ENCODE data around the gene ZNF835.

DNA sequence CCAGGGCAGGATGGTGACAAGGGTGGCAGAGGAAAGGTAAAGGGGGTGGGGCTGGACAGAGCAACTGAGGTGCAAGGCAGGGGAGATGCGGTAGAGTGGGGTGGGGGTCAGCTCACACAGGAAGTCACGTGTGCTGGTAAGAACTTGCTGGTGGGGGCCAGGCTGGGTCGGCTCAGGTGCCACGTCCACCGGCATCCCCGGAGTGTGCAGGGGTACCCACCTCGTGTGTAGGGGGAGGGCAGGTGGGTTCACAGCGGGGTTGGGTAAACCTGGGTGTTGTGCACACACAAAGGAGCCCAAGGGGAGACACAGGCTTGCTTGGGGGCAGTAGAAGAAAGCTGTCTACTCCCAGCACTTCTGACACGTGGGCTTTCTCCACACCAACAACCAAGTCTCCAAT lies 2.9 kb downstream of the ZNF835 start:
- TF ChIP-seq, protein P1, sequence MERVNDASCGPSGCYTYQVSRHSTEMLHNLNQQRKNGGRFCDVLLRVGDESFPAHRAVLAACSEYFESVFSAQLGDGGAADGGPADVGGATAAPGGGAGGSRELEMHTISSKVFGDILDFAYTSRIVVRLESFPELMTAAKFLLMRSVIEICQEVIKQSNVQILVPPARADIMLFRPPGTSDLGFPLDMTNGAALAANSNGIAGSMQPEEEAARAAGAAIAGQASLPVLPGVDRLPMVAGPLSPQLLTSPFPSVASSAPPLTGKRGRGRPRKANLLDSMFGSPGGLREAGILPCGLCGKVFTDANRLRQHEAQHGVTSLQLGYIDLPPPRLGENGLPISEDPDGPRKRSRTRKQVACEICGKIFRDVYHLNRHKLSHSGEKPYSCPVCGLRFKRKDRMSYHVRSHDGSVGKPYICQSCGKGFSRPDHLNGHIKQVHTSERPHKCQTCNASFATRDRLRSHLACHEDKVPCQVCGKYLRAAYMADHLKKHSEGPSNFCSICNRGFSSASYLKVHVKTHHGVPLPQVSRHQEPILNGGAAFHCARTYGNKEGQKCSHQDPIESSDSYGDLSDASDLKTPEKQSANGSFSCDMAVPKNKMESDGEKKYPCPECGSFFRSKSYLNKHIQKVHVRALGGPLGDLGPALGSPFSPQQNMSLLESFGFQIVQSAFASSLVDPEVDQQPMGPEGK (CRISPR knock-in tag; IDR thresholded peaks at IDR 0.05; ENCODE audit: borderline replicate concordance), result no peak
- TF ChIP-seq TOX (CRISPR knock-in tag; IDR thresholded peaks at IDR 0.05; ENCODE audit: borderline replicate concordance), result no peak
- TF ChIP-seq, protein P2, sequence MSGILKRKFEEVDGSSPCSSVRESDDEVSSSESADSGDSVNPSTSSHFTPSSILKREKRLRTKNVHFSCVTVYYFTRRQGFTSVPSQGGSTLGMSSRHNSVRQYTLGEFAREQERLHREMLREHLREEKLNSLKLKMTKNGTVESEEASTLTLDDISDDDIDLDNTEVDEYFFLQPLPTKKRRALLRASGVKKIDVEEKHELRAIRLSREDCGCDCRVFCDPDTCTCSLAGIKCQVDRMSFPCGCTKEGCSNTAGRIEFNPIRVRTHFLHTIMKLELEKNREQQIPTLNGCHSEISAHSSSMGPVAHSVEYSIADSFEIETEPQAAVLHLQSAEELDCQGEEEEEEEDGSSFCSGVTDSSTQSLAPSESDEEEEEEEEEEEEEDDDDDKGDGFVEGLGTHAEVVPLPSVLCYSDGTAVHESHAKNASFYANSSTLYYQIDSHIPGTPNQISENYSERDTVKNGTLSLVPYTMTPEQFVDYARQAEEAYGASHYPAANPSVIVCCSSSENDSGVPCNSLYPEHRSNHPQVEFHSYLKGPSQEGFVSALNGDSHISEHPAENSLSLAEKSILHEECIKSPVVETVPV (CRISPR knock-in tag; IDR thresholded peaks at IDR 0.05), result no peak
- TF ChIP-seq ARNTL (CRISPR knock-in tag; IDR thresholded peaks at IDR 0.05; ENCODE audit: borderline replicate concordance, low read depth), result no peak
- no peak for TF ChIP-seq CSDC2 (CRISPR knock-in tag; IDR thresholded peaks at IDR 0.05)
- no peak for TF ChIP-seq RARB (CRISPR knock-in tag; IDR thresholded peaks at IDR 0.05)
- no peak for TF ChIP-seq BACH2 (CRISPR knock-in tag; IDR thresholded peaks at IDR 0.05; ENCODE audit: borderline replicate concordance)
- TF ChIP-seq SNAI2 (CRISPR knock-in tag; IDR thresholded peaks at IDR 0.05), result no peak
- TF ChIP-seq ZFP3 (CRISPR knock-in tag; IDR thresholded peaks at IDR 0.05), result no peak
- no peak for TF ChIP-seq GLIS3 (CRISPR knock-in tag; IDR thresholded peaks at IDR 0.05)

Data from SK-N-SH treated with all-trans-retinoic acid at 6 μM for 48 hours (cell line).